HepG2 (cell line): ENCODE data around the gene CSKMT. TPM values are rescaled to one million over a fixed set of nuclear protein-coding genes. Genes with fewer than 3 reads are reported as not detected.

Source experiments
- CBFB ChIP-seq: sonication (generic); formaldehyde crosslinking; IDR thresholded peaks from 2 replicates; pipeline ENCODE4 v1.4.0; 2020; ENCODE audit warnings: missing genetic modification reagents
- KMT2A ChIP-seq: sonication (generic); formaldehyde crosslinking; IDR thresholded peaks from 2 replicates; pipeline ENCODE4 v1.4.0; 2020; ENCODE audit warnings: missing genetic modification reagents
- MED1 ChIP-seq: sonication (generic); formaldehyde crosslinking; IDR thresholded peaks from 2 replicates; pipeline ENCODE4 v1.4.0; 2020; ENCODE audit warnings: missing genetic modification reagents
- PHF8 ChIP-seq: sonication (generic); formaldehyde crosslinking; IDR thresholded peaks from 2 replicates; pipeline ENCODE4 v1.5.0; 2020; ENCODE audit warnings: missing genetic modification reagents
- SRF ChIP-seq: IDR thresholded peaks from 2 replicates; pipeline ENCODE4 v1.6.1; 2011; ENCODE audit warnings: mild to moderate bottlenecking, low read depth, low read length, moderate library complexity
- TEAD3 ChIP-seq: optimal IDR thresholded peaks from 2 replicates; pipeline ENCODE3; 2016; ENCODE audit warnings: borderline replicate concordance
- THYN1 ChIP-seq: sonication (generic); formaldehyde crosslinking; IDR thresholded peaks from 2 replicates; pipeline ENCODE4 v1.8.1; 2023; ENCODE audit warnings: low read depth, mild to moderate bottlenecking, moderate library complexity, missing genetic modification reagents, borderline replicate concordance
- ZFP41 ChIP-seq: sonication (generic); formaldehyde crosslinking; IDR thresholded peaks from 2 replicates; pipeline ENCODE4 v1.4.0; 2020; ENCODE audit warnings: mild to moderate bottlenecking, missing genetic modification reagents, borderline replicate concordance
- ZNF160 ChIP-seq: sonication (generic); formaldehyde crosslinking; IDR thresholded peaks from 2 replicates; pipeline ENCODE4 v1.8.0; 2022; ENCODE audit warnings: mild to moderate bottlenecking, inconsistent platforms, missing genetic modification reagents
- ZNF33A ChIP-seq: sonication (generic); formaldehyde crosslinking; IDR thresholded peaks from 2 replicates; pipeline ENCODE4 v1.5.1; 2020; ENCODE audit warnings: missing genetic modification reagents, mild to moderate bottlenecking, moderate library complexity, borderline replicate concordance
- ZNF382 ChIP-seq: sonication (generic); formaldehyde crosslinking; IDR thresholded peaks from 2 replicates; pipeline ENCODE4 v1.5.0; 2020; ENCODE audit warnings: missing genetic modification reagents, mild to moderate bottlenecking, borderline replicate concordance
- ZNF615 ChIP-seq: sonication (generic); formaldehyde crosslinking; IDR thresholded peaks from 2 replicates; pipeline ENCODE4 v1.5.0; 2020; ENCODE audit warnings: mild to moderate bottlenecking, missing genetic modification reagents, borderline replicate concordance
- ZNF780A ChIP-seq: sonication (generic); formaldehyde crosslinking; IDR thresholded peaks from 2 replicates; pipeline ENCODE4 v1.8.0; 2022; ENCODE audit warnings: mild to moderate bottlenecking, missing genetic modification reagents, moderate library complexity
- ZSCAN25 ChIP-seq: sonication (generic); formaldehyde crosslinking; IDR thresholded peaks from 2 replicates; pipeline ENCODE4 v1.8.0; 2022; ENCODE audit warnings: mild to moderate bottlenecking, missing genetic modification reagents
- polyA plus RNA-seq, 8 experiments: library from polyadenylated mRNA; depleted of rRNA in 3 of 8; stranded (reverse) in 7 of 8; unstranded in 1 of 8; fragments of >200 nt; fragmentation: Illumina TruSeq in 4 of 8; extraction: Trizol in 4 of 8; gene quantifications; 2 replicates each; pipeline versions ENCODE4 v1.2.1 to v1.2.3, GENCODE V29; 2011 to 2016; ENCODE audit warnings: low read depth in 4 of 8, missing spikeins in 1 of 8, mixed read lengths in 1 of 8; ENCODE audit not compliant: insufficient read depth in 1 of 8
- total RNA-seq, 5 experiments: library from RNA; depleted of rRNA; stranded (reverse); fragments of >200 nt; fragmentation: Illumina TruSeq; extraction: Trizol; gene quantifications; 2 replicates each; pipeline ENCODE4 v1.2.3, GENCODE V29; 2016; ENCODE audit warnings: low read depth in 1 of 5
- TF ChIP-seq, protein P1 (sequence below): sonication (generic); formaldehyde crosslinking; IDR thresholded peaks from 2 replicates; pipeline ENCODE4 v1.5.0; 2020; ENCODE audit warnings: mild to moderate bottlenecking, missing genetic modification reagents, borderline replicate concordance
- TF ChIP-seq, protein P2 (sequence below): sonication (generic); formaldehyde crosslinking; IDR thresholded peaks from 2 replicates; pipeline ENCODE4 v1.4.0; 2020; ENCODE audit warnings: mild to moderate bottlenecking, low read depth, missing genetic modification reagents
- TF ChIP-seq, protein P3 (sequence below): sonication (generic); formaldehyde crosslinking; IDR thresholded peaks from 2 replicates; pipeline ENCODE4 v1.9.0; 2021; ENCODE audit warnings: missing genetic modification reagents, borderline replicate concordance
- TF ChIP-seq, protein P4 (sequence below): sonication (generic); formaldehyde crosslinking; IDR thresholded peaks from 2 replicates; pipeline ENCODE4 v1.9.0; 2021; ENCODE audit warnings: missing genetic modification reagents, mild to moderate bottlenecking, borderline replicate concordance
- TF ChIP-seq, protein P5 (sequence below): sonication (generic); formaldehyde crosslinking; IDR thresholded peaks from 2 replicates; pipeline ENCODE4 v1.4.0; 2020; ENCODE audit warnings: mild to moderate bottlenecking, missing genetic modification reagents
- TF ChIP-seq, protein P6 (sequence below): sonication (generic); formaldehyde crosslinking; IDR thresholded peaks from 2 replicates; pipeline ENCODE4 v1.8.1; 2022; ENCODE audit warnings: mild to moderate bottlenecking, missing genetic modification reagents

CSKMT gene
- total and polyA plus RNA-seq, 2 of the 13 experiments (the other 11 are each of a cell fraction or from before 2014, with no cell fraction given) = 7.6 to 31.8 TPM

DNA sequence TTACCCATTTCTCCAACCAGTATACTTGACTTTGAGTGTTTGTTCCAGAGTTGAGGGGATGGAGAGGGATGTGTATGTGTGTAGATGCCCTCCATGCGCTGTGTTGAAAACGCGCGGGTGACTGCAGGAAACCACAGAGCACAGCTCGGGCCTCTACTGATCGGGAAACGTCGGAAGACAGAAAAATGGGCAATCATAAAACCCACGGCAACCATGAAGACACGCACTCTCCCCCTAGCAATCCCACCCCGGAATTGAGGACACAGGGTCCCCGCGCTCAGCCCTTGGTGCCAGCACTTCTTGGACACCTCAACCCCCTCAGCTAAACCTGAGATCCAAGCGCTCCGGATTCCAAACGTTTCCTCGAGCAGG, 6.1 kb downstream of the CSKMT start (continued):
- TF ChIP-seq ZSCAN25 (CRISPR knock-in tag) = no peak
- no peak for TF ChIP-seq KMT2A
- TF ChIP-seq, protein P1, sequence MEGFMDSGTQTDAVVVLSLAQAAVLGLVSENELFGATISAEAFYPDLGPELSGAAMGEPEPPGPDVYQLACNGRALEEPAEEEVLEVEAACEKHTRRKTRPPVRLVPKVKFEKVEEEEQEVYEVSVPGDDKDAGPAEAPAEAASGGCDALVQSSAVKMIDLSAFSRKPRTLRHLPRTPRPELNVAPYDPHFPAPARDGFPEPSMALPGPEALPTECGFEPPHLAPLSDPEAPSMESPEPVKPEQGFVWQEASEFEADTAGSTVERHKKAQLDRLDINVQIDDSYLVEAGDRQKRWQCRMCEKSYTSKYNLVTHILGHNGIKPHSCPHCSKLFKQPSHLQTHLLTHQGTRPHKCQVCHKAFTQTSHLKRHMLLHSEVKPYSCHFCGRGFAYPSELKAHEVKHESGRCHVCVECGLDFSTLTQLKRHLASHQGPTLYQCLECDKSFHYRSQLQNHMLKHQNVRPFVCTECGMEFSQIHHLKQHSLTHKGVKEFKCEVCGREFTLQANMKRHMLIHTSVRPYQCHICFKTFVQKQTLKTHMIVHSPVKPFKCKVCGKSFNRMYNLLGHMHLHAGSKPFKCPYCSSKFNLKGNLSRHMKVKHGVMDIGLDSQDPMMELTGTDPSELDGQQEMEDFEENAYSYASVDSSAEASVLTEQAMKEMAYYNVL (CRISPR knock-in tag) = no peak
- TF ChIP-seq, protein P2, sequence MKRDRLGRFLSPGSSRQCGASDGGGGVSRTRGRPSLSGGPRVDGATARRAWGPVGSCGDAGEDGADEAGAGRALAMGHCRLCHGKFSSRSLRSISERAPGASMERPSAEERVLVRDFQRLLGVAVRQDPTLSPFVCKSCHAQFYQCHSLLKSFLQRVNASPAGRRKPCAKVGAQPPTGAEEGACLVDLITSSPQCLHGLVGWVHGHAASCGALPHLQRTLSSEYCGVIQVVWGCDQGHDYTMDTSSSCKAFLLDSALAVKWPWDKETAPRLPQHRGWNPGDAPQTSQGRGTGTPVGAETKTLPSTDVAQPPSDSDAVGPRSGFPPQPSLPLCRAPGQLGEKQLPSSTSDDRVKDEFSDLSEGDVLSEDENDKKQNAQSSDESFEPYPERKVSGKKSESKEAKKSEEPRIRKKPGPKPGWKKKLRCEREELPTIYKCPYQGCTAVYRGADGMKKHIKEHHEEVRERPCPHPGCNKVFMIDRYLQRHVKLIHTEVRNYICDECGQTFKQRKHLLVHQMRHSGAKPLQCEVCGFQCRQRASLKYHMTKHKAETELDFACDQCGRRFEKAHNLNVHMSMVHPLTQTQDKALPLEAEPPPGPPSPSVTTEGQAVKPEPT (CRISPR knock-in tag) = no peak
- TF ChIP-seq ZNF33A (CRISPR knock-in tag) = no peak
- peak; percentile 25; the same call in 1 of the 2 replicates for TF ChIP-seq CBFB (CRISPR knock-in tag)
- TF ChIP-seq, protein P3, sequence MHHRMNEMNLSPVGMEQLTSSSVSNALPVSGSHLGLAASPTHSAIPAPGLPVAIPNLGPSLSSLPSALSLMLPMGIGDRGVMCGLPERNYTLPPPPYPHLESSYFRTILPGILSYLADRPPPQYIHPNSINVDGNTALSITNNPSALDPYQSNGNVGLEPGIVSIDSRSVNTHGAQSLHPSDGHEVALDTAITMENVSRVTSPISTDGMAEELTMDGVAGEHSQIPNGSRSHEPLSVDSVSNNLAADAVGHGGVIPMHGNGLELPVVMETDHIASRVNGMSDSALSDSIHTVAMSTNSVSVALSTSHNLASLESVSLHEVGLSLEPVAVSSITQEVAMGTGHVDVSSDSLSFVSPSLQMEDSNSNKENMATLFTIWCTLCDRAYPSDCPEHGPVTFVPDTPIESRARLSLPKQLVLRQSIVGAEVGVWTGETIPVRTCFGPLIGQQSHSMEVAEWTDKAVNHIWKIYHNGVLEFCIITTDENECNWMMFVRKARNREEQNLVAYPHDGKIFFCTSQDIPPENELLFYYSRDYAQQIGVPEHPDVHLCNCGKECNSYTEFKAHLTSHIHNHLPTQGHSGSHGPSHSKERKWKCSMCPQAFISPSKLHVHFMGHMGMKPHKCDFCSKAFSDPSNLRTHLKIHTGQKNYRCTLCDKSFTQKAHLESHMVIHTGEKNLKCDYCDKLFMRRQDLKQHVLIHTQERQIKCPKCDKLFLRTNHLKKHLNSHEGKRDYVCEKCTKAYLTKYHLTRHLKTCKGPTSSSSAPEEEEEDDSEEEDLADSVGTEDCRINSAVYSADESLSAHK (CRISPR knock-in tag) = no peak
- no peak for TF ChIP-seq ZNF615 (CRISPR knock-in tag)
- TF ChIP-seq ZNF780A (CRISPR knock-in tag) = no peak
- TF ChIP-seq, protein P4, sequence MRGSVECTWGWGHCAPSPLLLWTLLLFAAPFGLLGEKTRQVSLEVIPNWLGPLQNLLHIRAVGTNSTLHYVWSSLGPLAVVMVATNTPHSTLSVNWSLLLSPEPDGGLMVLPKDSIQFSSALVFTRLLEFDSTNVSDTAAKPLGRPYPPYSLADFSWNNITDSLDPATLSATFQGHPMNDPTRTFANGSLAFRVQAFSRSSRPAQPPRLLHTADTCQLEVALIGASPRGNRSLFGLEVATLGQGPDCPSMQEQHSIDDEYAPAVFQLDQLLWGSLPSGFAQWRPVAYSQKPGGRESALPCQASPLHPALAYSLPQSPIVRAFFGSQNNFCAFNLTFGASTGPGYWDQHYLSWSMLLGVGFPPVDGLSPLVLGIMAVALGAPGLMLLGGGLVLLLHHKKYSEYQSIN (CRISPR knock-in tag) = no peak
- no peak for TF ChIP-seq MED1
- TF ChIP-seq PHF8 (CRISPR knock-in tag) = no peak
- no peak for TF ChIP-seq SRF
- TF ChIP-seq, protein P5, sequence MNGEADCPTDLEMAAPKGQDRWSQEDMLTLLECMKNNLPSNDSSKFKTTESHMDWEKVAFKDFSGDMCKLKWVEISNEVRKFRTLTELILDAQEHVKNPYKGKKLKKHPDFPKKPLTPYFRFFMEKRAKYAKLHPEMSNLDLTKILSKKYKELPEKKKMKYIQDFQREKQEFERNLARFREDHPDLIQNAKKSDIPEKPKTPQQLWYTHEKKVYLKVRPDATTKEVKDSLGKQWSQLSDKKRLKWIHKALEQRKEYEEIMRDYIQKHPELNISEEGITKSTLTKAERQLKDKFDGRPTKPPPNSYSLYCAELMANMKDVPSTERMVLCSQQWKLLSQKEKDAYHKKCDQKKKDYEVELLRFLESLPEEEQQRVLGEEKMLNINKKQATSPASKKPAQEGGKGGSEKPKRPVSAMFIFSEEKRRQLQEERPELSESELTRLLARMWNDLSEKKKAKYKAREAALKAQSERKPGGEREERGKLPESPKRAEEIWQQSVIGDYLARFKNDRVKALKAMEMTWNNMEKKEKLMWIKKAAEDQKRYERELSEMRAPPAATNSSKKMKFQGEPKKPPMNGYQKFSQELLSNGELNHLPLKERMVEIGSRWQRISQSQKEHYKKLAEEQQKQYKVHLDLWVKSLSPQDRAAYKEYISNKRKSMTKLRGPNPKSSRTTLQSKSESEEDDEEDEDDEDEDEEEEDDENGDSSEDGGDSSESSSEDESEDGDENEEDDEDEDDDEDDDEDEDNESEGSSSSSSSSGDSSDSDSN (CRISPR knock-in tag) = no peak
- TF ChIP-seq, protein P6, sequence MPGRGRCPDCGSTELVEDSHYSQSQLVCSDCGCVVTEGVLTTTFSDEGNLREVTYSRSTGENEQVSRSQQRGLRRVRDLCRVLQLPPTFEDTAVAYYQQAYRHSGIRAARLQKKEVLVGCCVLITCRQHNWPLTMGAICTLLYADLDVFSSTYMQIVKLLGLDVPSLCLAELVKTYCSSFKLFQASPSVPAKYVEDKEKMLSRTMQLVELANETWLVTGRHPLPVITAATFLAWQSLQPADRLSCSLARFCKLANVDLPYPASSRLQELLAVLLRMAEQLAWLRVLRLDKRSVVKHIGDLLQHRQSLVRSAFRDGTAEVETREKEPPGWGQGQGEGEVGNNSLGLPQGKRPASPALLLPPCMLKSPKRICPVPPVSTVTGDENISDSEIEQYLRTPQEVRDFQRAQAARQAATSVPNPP = no peak
- TF ChIP-seq TEAD3 (CRISPR knock-in tag) = no peak
- TF ChIP-seq THYN1 (CRISPR knock-in tag) = no peak
- TF ChIP-seq ZNF160 (CRISPR knock-in tag) = no peak
- TF ChIP-seq ZNF382 = no peak
- TF ChIP-seq ZFP41 (CRISPR knock-in tag) = no peak
